ENCODE measurements around the gene LRP6. TPM values are rescaled to one million over a fixed set of nuclear protein-coding genes. Genes with fewer than 3 reads are reported as not detected.

Gene LRP6
- total RNA-seq, 2 experiments from 2014 or later = 0.28 TPM; not detected in 1

GRCh38 chr12:12201274-12201758 is 65.5 kb downstream of the LRP6 start:
- no peak overlapping the region for H3K27ac Mint-ChIP-seq
- ATAC-seq (no peak), DNase-seq (no peak)
- peaks cover 3% of the 10 kb centered on the region for H3K36me3 Mint-ChIP-seq
- H3K4me3 Mint-ChIP-seq = no peak overlapping the region
- H3K4me1 Mint-ChIP-seq = peaks cover 5% of the 10 kb centered on the region
- H3K27me3 Mint-ChIP-seq = peaks cover 68% of the 10 kb centered on the region
- peaks cover 4% of the 10 kb centered on the region for H3K9me3 Mint-ChIP-seq (ENCODE audit: low read depth)
- CTCF ChIA-PET = no interaction called here

- H3K36me3 Mint-ChIP-seq = peaks cover 3% of the 10 kb centered on the region
- H3K27ac Mint-ChIP-seq = no peak overlapping the region
- peaks cover 70% of the 10 kb centered on the region for H3K27me3 Mint-ChIP-seq
- CTCF ChIA-PET = no interaction called here
- ATAC-seq (no peak), DNase-seq (no peak)
- H3K9me3 Mint-ChIP-seq (ENCODE audit: low read depth) = peaks cover 4% of the 10 kb centered on the region
- H3K4me3 Mint-ChIP-seq = no peak overlapping the region
- peaks cover 5% of the 10 kb centered on the region for H3K4me1 Mint-ChIP-seq
Measured at GRCh38 chr12:12200363-12200762, 66.5 kb downstream of the LRP6 start.

DNA sequence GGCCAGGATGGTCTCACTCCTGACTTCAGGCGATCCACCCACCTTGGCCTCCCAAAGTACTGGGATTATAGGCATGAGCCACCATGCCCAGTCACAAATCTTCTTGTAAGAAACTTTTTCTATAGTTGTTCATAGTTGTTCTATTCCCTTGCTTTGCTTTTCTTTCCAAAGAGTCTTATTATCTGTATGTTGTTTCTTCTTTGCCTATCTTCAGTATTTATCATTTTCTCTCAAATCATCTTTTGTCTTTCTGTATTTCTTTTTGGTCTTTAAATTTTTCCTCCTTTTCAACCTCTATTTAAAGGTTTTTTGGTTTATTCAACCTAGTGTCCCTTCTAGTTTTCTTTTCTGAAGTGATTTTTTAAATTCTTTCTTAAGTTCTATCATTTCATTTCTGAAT is 68.7 kb downstream of the LRP6 start:
- Mint-ChIP-seq H3K27ac (no peak overlapping the region), H3K4me1 (peaks cover 5% of the 10 kb centered on the region), H3K4me3 (no peak overlapping the region), H3K27me3 (peaks cover 79% of the 10 kb centered on the region), H3K9me3 (ENCODE audit: low read depth) (peaks cover 4% of the 10 kb centered on the region), H3K36me3 (peaks cover 3% of the 10 kb centered on the region)
- no peak for DNase-seq
- CTCF ChIA-PET = no interaction called here
- ATAC-seq = no peak

DNA sequence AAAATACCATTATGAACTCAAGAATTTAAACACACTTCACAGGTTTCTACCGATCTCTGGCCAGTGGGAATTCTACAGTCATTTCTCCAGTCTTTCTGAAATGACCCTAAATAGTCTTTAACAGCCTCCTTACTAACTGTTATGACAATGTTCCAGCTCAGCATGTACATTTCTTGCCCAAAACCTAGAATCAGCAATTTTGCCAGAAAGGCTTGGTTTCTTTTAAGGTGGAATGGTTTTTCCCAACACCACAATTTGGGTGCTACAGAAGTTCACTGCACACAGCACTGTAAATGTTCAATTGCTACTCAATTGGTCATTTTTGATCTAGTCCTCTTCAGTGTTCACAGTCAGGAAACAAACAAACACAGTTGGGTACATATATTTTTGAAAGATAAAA is 69.7 kb downstream of the LRP6 start:
- CTCF ChIA-PET = no interaction called here
- peaks cover 4% of the 10 kb centered on the region for H3K9me3 Mint-ChIP-seq (ENCODE audit: low read depth)
- H3K36me3 Mint-ChIP-seq = peaks cover 3% of the 10 kb centered on the region
- no peak overlapping the region for H3K4me3 Mint-ChIP-seq
- no peak for ATAC-seq
- H3K27me3 Mint-ChIP-seq = peaks cover 80% of the 10 kb centered on the region
- H3K27ac Mint-ChIP-seq = no peak overlapping the region
- peaks cover 5% of the 10 kb centered on the region for H3K4me1 Mint-ChIP-seq
- no peak for DNase-seq

DNA sequence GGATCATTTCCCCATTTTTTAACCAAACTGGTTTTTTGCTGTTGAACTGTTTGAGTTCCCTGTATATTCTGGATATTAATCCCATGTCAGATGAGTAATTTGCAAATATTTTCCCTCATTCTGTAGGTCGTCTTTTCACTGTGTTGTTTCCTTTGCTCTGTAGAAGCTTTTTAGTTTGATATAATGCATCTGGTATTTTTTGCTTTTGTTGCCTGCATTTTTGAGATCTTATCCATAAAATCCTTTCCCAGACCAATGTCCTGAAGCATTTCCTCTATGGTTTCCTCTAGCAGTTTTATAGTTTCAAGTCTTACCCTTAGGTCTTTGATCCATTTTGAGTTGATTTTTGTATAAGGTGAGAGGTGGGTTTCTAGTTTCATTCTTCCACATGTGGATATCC is 71.3 kb downstream of the LRP6 start:
- H3K4me1 Mint-ChIP-seq = no peaks in the 10 kb centered on the region
- DNase-seq (no peak), ATAC-seq (no peak)
- peaks cover 2% of the 10 kb centered on the region for H3K9me3 Mint-ChIP-seq (ENCODE audit: low read depth)
- no peak overlapping the region for H3K4me3 Mint-ChIP-seq
- peaks cover 79% of the 10 kb centered on the region for H3K27me3 Mint-ChIP-seq
- no peak overlapping the region for H3K27ac Mint-ChIP-seq
- peaks cover 3% of the 10 kb centered on the region for H3K36me3 Mint-ChIP-seq
- CTCF ChIA-PET = no interaction called here

DNA sequence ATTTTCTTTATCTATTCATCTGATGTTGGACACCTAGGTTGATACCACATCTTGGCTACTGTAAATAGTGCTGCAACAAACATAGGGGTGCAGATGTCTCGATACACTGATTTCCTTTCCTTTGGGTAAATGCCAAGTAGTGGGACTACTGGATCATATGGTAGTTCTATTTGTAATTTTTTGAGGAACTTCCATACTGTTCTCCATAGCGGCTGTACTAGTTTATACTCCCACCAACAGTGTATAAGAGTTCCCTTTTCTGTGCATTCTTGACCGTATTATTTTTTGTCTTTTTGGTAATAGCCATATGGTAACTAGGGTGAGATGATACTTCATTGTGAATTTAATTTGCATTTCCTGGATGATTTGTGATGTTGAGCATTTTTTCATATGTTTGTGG is 71.8 kb downstream of the LRP6 start:
- Mint-ChIP-seq H3K4me1 (no peaks in the 10 kb centered on the region), H3K36me3 (peaks cover 3% of the 10 kb centered on the region), H3K9me3 (ENCODE audit: low read depth) (peaks cover 2% of the 10 kb centered on the region), H3K27me3 (peaks cover 79% of the 10 kb centered on the region), H3K4me3 (no peak overlapping the region), H3K27ac (no peak overlapping the region)
- no peak for ATAC-seq
- CTCF ChIA-PET = no interaction called here
- no peak for DNase-seq

- Mint-ChIP-seq H3K9me3 (ENCODE audit: low read depth) (peaks cover 2% of the 10 kb centered on the region), H3K36me3 (peaks cover 3% of the 10 kb centered on the region), H3K4me3 (no peak overlapping the region), H3K27me3 (peaks cover 79% of the 10 kb centered on the region), H3K27ac (no peak overlapping the region), H3K4me1 (no peaks in the 10 kb centered on the region)
- ATAC-seq (no peak), DNase-seq (no peak)
- CTCF ChIA-PET = no interaction called here
Measured at GRCh38 chr12:12194206-12194605, 72.6 kb downstream of the LRP6 start.

- Mint-ChIP-seq H3K9me3 (ENCODE audit: low read depth) (no peaks in the 10 kb centered on the region), H3K4me3 (no peak overlapping the region), H3K36me3 (no peaks in the 10 kb centered on the region), H3K27me3 (peaks cover 84% of the 10 kb centered on the region), H3K4me1 (no peaks in the 10 kb centered on the region), H3K27ac (no peak overlapping the region)
- no peak for ATAC-seq
- no peak for DNase-seq
- CTCF ChIA-PET = no interaction called here
Measured at GRCh38 chr12:12191008-12191407, 75.8 kb downstream of the LRP6 start.

DNA sequence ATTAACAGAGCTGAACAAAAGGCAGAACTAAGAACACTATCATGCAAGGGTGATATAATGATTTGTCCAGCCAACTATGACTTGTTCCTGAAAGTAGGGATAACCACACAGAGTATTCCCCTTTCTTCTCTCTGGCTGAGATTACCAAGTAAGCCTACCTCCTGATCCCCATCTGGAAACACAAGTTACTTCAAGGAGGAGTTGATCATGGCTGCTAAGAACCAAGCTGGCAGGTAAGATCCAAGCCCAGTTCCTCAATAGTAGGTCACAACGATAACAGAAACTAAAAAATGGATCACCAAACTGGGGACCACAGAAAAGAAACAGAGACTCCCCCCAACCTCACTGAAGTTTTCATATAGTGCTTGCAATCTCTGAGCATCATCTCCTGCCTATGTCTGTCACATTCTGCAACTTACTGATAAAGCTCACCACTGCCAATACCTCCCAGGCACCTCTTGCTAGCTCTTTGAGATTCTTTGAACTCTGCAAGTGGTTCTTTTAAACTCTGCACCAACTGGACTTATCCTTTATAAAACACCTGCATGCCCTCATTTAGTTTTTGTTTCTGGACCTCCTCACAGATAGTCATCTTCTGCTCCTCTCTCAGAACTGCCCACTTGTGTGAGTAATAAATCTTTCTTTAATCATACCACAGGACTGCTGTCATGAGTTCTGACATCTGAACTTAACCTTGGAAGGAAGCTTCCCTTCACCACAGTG is 76.6 kb downstream of the LRP6 start:
- Mint-ChIP-seq H3K27ac (no peak overlapping the region), H3K36me3 (no peaks in the 10 kb centered on the region), H3K27me3 (peaks cover 81% of the 10 kb centered on the region), H3K4me1 (no peaks in the 10 kb centered on the region), H3K9me3 (ENCODE audit: low read depth) (no peaks in the 10 kb centered on the region), H3K4me3 (no peak overlapping the region)
- DNase-seq (no peak), ATAC-seq (no peak)
- CTCF ChIA-PET = no interaction called here

GRCh38 chr12:12185414-12185813 is 81.4 kb downstream of the LRP6 start:
- no peak for ATAC-seq
- Mint-ChIP-seq H3K27ac (no peak overlapping the region), H3K36me3 (no peaks in the 10 kb centered on the region), H3K9me3 (ENCODE audit: low read depth) (no peaks in the 10 kb centered on the region), H3K4me3 (no peak overlapping the region), H3K4me1 (no peaks in the 10 kb centered on the region), H3K27me3 (peaks cover 78% of the 10 kb centered on the region)
- no peak for DNase-seq
- CTCF ChIA-PET = interaction anchor here (1.1 kb wide), 1 partner anchor 24 kb away, joined by 6 read pairs; no protein-coding TSS in a partner anchor

GRCh38 chr12:12182703-12183365 is 84.0 kb downstream of the LRP6 start:
- ATAC-seq (no peak), DNase-seq (no peak)
- Mint-ChIP-seq H3K4me3 (no peak overlapping the region), H3K36me3 (no peaks in the 10 kb centered on the region), H3K27me3 (peaks cover 82% of the 10 kb centered on the region), H3K9me3 (ENCODE audit: low read depth) (no peaks in the 10 kb centered on the region), H3K27ac (no peak overlapping the region), H3K4me1 (no peaks in the 10 kb centered on the region)
- CTCF ChIA-PET = no interaction called here

GRCh38 chr12:12181511-12181910 is 85.3 kb downstream of the LRP6 start:
- CTCF ChIA-PET = no interaction called here
- no peak overlapping the region for H3K27ac Mint-ChIP-seq
- ATAC-seq (no peak), DNase-seq (no peak)
- no peaks in the 10 kb centered on the region for H3K9me3 Mint-ChIP-seq (ENCODE audit: low read depth)
- no peaks in the 10 kb centered on the region for H3K4me1 Mint-ChIP-seq
- H3K36me3 Mint-ChIP-seq = no peaks in the 10 kb centered on the region
- peaks cover 83% of the 10 kb centered on the region for H3K27me3 Mint-ChIP-seq
- H3K4me3 Mint-ChIP-seq = no peak overlapping the region

DNA sequence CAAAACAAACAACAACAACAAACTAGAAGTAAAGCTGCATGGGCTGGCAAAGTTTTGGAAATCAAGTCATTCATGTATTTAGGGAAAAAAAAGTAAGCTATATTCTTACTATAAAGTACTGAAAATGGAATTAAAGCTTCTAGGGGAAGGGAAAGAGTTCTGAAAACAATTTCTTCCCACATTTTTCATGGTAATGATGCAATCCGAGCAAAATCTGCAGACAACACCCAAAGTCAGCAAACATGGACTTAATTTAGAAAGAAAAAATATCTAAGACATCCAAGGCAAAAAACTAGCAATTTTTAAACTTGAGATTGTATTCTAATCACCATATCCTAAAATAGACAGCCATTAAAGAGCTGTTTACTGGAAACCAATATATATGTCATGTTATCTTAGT is 86.3 kb downstream of the LRP6 start:
- Mint-ChIP-seq H3K9me3 (ENCODE audit: low read depth) (no peaks in the 10 kb centered on the region), H3K4me1 (no peaks in the 10 kb centered on the region), H3K4me3 (no peak overlapping the region), H3K27ac (no peak overlapping the region), H3K36me3 (no peaks in the 10 kb centered on the region), H3K27me3 (peaks cover 85% of the 10 kb centered on the region)
- DNase-seq (no peak), ATAC-seq (no peak)
- CTCF ChIA-PET = no interaction called here

DNA sequence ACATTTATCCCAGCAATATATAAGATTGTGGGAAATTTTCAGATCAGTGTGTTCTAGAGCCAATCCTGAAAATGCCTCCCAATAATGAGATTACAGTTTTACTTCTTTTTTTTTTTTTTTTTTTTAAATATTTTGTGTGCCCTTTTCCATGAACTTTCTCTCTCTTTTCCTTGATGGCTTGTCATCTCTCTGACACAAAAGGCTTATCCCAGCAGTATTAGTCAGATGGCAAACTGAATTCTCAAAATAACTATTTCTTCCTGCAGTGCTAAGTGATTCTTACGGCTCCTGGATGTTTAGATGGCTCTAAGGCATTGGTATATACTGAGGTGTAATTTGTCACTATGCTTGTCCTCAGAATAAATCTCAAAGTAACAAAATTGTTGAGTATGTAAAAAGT is 86.7 kb downstream of the LRP6 start:
- H3K4me3 Mint-ChIP-seq = no peak overlapping the region
- no peaks in the 10 kb centered on the region for H3K4me1 Mint-ChIP-seq
- H3K27ac Mint-ChIP-seq = no peak overlapping the region
- no peaks in the 10 kb centered on the region for H3K9me3 Mint-ChIP-seq (ENCODE audit: low read depth)
- H3K27me3 Mint-ChIP-seq = peaks cover 81% of the 10 kb centered on the region
- ATAC-seq = no peak
- no peak for DNase-seq
- H3K36me3 Mint-ChIP-seq = no peaks in the 10 kb centered on the region
- CTCF ChIA-PET = no interaction called here
